Duodenal mucosa (tissue), 2 donors: ENCODE data around the gene PCDHA8.
A peak's percentile ranks its signal among the peaks of the same experiment; 100 is the strongest.

Source experiments
- H3K27ac ChIP-seq: one replicate; pipeline ENCODE4 v1.7.0; 2013; ENCODE audit warnings: low read depth, low read length
- H3K27me3 ChIP-seq, 2 donors: one replicate each; pipeline ENCODE4 v1.7.0; 2013; ENCODE audit warnings: low read length in 2 of 2, control low read depth in 1 of 2; ENCODE audit not compliant: insufficient read depth in 2 of 2, control insufficient read depth in 1 of 2
- H3K36me3 ChIP-seq, 2 donors: one replicate each; pipeline ENCODE4 v1.7.0; 2013; ENCODE audit warnings: low read length in 2 of 2, control low read depth in 1 of 2; ENCODE audit not compliant: insufficient read depth in 2 of 2, control insufficient read depth in 1 of 2
- H3K4me1 ChIP-seq, 2 donors: one replicate each; pipeline ENCODE4 v1.7.0; 2013; ENCODE audit warnings: low read length in 2 of 2, control low read depth in 1 of 2; ENCODE audit not compliant: insufficient read depth in 2 of 2, control insufficient read depth in 1 of 2
- H3K4me3 ChIP-seq, 2 donors: one replicate each; pipeline ENCODE4 v1.7.0; 2013; ENCODE audit warnings: low read length in 2 of 2, low read depth in 1 of 2
- H3K9ac ChIP-seq, 2 donors: one replicate each; pipeline ENCODE4 v1.7.0; 2013; ENCODE audit warnings: low read length in 2 of 2, low read depth in 1 of 2
- H3K9me3 ChIP-seq, 2 donors: one replicate each; pipeline ENCODE4 v1.7.0; 2013; ENCODE audit warnings: low read length in 2 of 2, control low read depth in 1 of 2; ENCODE audit not compliant: control insufficient read depth in 1 of 2

The PCDHA8 gene

DNA sequence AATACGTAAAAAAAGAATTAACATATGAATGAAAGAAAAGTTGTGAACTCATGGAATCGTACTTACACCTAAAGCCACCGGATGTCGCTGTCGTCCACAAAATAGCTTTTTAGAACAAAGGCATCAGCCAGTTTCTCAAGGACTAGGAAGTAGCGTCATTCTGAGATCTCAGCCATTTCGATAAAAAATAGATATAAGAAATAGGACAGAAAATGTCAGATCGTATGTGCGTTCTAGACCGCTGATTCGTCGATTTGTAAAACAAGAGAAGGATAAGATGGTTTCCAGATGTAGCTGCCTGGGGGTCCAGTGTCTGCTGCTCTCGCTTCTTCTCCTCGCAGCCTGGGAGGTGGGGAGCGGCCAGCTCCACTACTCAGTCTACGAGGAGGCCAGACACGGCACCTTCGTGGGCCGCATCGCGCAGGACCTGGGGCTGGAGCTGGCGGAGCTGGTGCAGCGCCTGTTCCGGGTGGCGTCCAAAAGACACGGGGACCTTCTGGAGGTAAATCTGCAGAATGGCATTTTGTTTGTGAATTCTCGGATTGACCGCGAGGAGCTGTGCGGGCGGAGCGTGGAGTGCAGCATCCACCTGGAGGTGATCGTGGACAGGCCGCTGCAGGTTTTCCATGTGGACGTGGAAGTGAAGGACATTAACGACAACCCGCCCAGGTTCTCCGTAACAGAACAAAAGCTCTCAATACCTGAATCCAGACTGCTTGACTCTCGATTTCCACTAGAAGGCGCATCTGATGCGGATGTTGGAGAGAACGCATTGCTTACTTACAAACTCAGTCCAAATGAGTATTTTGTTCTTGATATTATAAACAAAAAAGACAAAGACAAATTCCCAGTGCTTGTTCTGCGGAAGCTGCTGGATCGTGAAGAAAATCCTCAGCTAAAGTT, 15.0 kb downstream of the PCDHA8 start, which contains the start of gene PCDHA10:
PCDHA10 (plus strand) TSS at position 126 of the 903 bp plus-strand sequence; CDS start at position 278, 152 bp downstream.
- Histone ChIP-seq H3K27ac (no peak within 1 kb of the TSS), H3K27me3 (no peaks in the 10 kb centered on the region), H3K36me3 (no peaks in the 10 kb centered on the region), H3K9ac (no peak within 1 kb of the TSS), H3K9me3 (peaks cover 15 to 27% of the 10 kb centered on the region in 2 donors), H3K4me3 (peak within 1 kb of the TSS; percentile 22 to 43), H3K4me1 (no peaks in the 10 kb centered on the region)

DNA sequence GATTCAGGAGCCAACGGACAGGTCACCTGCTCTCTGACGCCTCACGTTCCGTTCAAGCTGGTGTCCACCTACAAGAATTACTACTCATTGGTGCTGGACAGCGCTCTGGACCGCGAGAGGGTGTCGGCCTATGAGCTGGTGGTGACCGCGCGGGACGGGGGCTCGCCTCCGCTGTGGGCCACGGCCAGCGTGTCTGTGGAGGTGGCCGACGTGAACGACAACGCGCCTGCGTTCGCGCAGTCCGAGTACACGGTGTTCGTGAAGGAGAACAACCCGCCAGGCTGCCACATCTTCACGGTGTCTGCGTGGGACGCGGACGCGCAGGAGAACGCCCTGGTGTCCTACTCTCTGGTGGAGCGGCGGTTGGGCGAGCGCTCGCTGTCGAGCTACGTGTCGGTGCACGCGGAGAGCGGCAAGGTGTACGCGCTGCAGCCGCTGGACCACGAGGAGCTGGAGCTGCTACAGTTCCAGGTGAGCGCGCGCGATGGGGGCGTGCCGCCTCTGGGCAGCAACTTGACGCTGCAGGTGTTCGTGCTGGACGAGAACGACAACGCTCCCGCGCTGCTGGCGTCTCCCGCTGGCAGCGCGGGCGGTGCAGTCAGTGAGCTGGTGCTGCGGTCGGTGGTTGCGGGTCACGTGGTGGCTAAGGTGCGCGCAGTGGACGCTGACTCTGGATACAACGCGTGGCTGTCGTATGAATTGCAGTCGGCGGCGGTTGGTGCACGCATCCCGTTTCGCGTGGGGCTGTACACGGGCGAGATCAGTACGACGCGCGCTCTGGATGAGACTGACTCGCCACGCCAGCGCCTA, 16.4 kb downstream of the PCDHA8 start:
- Histone ChIP-seq H3K9ac (no peak overlapping the region), H3K9me3 (peaks cover 28 to 32% of the 10 kb centered on the region in 2 donors), H3K4me3 (no peak overlapping the region), H3K27me3 (no peaks in the 10 kb centered on the region), H3K27ac (no peak overlapping the region), H3K36me3 (no peaks in the 10 kb centered on the region), H3K4me1 (no peaks in the 10 kb centered on the region)

DNA sequence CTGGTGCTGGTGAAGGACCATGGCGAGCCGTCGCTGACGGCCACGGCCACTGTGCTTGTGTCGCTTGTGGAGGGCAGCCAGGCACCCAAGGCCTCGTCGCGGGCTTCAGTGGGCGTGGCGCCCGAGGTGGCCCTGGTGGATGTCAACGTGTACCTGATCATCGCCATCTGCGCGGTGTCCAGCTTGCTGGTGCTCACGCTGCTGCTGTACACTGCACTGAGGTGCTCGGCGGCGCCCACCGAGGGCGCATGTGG, 16.9 kb downstream of the PCDHA8 start:
- H3K4me3 ChIP-seq = no peak overlapping the region
- H3K27me3 ChIP-seq = no peaks in the 10 kb centered on the region
- peaks cover 30 to 37% of the 10 kb centered on the region in 2 donors for H3K9me3 ChIP-seq
- H3K36me3 ChIP-seq = no peaks in the 10 kb centered on the region
- H3K4me1 ChIP-seq = no peaks in the 10 kb centered on the region
- no peak overlapping the region for H3K27ac ChIP-seq
- H3K9ac ChIP-seq = no peak overlapping the region

DNA sequence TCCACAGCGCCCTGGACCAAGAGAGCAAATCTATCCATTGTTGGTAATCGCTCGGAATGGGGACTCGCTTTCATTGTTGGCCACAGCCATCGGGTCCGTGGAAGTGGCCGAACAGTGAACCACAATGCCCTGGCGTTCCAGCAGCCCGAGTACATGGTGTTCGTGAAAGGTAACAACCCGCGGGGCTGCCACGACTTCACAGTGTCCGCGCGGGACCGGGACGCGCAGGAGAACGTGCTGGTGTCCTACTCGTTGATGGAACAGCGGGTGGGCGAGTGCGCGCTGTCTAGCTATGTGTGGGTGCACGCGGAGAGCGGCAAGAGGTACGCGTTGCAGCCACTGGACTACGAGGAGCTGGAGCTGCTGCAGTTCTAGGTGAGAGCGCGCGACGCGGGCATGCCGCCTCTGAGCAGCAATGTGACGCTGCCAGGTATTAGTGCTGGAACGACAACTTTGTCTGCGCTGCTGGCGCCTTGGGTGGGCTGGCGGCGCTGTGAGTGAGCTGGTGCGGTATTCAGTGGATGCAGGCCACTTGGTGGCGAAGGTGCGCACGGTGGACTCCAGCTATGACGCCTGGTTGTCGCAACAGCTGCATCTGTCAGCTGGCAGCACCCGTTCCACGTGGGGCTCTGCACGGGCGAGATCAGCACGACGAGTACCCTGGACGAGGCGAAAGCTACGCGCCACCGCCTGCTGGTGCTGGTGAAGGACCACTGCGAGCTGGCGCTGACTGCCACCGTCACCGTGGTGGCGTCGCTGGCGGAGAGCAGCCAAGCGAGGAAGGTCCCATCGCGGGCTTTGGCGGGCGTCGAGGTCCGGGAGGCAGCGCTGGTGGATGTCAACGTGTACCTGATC, 21.7 kb downstream of the PCDHA8 start:
- no peaks in the 10 kb centered on the region for H3K4me1 ChIP-seq
- H3K36me3 ChIP-seq = no peaks in the 10 kb centered on the region
- H3K27ac ChIP-seq = no peak overlapping the region
- H3K27me3 ChIP-seq = no peaks in the 10 kb centered on the region
- H3K4me3 ChIP-seq = no peak overlapping the region
- peaks cover 17 to 21% of the 10 kb centered on the region in 2 donors for H3K9me3 ChIP-seq
- no peak overlapping the region for H3K9ac ChIP-seq

DNA sequence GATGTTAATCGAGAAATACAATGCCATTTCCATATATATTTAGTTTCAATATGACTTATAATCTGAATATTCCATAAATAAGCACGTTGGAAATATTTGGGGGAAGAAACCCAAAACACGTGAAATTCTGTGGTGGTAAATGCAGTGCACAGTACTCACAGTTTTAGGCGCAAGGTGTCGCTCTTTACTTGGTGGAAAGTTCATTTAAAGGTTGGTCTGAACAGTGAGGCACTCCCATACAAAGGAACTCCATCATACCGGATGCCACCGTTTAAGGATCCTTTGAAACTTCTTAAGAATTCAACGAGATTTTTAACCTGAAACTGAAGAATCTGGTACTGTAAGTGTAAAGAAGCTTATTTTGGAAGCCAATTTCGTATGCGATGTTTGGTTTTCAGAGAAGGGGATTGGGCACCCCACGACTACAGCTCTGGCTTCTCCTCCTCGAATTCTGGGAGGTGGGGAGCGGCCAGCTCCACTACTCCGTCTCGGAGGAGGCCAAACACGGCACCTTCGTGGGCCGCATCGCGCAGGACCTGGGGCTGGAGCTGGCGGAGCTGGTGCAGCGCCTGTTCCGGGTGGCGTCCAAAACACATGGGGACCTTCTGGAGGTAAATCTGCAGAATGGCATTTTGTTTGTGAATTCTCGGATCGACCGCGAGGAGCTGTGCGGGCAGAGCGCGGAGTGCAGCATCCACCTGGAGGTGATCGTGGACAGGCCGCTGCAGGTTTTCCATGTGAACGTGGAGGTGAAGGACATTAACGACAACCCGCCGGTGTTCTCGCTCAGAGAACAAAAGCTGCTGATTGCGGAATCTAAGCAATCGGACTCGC, 28.0 kb downstream of the PCDHA8 start, which contains the start of gene PCDHA11:
PCDHA11 (plus strand) TSS at position 237 of the 834 bp plus-strand sequence; CDS start at position 384, 147 bp downstream.
- Histone ChIP-seq H3K4me1 (no peaks in the 10 kb centered on the region), H3K27me3 (no peaks in the 10 kb centered on the region), H3K9me3 (peaks cover 6 to 22% of the 10 kb centered on the region in 2 donors), H3K27ac (no peak within 1 kb of the TSS), H3K4me3 (peak within 1 kb of the TSS in 1 of 2 donors; percentile 14), H3K36me3 (no peaks in the 10 kb centered on the region), H3K9ac (no peak within 1 kb of the TSS)

DNA sequence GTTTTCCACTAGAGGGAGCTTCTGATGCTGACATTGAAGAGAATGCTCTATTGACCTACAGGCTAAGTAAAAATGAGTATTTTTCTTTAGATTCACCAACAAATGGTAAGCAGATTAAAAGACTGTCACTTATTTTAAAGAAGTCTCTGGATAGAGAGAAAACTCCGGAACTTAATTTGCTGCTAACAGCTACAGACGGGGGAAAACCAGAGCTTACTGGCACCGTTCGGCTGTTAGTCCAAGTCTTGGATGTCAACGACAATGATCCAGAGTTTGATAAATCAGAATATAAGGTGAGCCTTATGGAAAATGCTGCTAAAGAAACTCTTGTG, 28.5 kb downstream of the PCDHA8 start:
- peaks cover 6 to 22% of the 10 kb centered on the region in 2 donors for H3K9me3 ChIP-seq
- H3K4me1 ChIP-seq = no peaks in the 10 kb centered on the region
- no peak overlapping the region for H3K4me3 ChIP-seq
- no peak overlapping the region for H3K27ac ChIP-seq
- no peaks in the 10 kb centered on the region for H3K36me3 ChIP-seq
- no peak overlapping the region for H3K9ac ChIP-seq
- no peaks in the 10 kb centered on the region for H3K27me3 ChIP-seq

DNA sequence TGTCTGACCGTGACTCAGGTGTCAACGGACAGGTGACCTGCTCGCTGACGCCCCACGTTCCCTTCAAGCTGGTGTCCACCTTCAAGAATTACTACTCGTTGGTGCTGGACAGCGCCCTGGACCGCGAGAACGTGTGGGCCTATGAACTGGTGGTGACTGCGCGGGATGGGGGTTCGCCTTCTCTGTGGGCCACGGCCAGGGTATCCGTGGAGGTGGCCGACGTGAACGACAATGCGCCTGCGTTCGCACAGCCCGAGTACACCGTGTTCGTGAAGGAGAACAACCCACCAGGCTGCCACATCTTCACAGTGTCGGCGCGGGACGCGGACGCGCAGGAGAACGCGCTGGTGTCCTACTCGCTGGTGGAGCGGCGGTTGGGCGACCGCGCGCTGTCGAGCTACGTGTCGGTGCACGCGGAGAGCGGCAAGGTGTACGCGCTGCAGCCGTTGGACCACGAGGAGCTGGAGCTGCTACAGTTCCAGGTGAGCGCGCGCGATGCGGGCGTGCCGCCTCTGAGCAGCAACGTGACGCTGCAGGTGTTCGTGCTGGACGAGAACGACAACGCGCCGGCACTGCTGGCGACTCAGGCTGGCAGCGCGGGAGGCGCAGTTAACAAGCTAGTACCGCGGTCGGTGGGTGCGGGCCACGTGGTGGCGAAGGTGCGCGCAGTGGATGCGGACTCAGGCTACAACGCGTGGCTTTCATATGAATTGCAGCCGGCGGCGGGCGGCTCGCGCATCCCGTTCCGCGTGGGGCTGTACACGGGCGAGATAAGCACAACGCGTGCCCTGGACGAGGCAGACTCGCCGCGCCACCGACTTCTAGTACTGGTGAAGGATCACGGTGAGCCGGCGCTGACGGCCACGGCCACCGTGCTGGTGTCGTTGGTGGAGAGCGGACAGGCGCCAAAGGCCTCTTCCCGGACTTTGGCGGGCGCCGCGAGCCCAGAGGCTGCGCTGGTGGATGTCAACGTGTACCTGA, 29.5 kb downstream of the PCDHA8 start:
- Histone ChIP-seq H3K9me3 (peaks cover 6 to 22% of the 10 kb centered on the region in 2 donors), H3K27ac (no peak overlapping the region), H3K4me1 (no peaks in the 10 kb centered on the region), H3K4me3 (no peak overlapping the region), H3K9ac (no peak overlapping the region), H3K27me3 (no peaks in the 10 kb centered on the region), H3K36me3 (no peaks in the 10 kb centered on the region)

DNA sequence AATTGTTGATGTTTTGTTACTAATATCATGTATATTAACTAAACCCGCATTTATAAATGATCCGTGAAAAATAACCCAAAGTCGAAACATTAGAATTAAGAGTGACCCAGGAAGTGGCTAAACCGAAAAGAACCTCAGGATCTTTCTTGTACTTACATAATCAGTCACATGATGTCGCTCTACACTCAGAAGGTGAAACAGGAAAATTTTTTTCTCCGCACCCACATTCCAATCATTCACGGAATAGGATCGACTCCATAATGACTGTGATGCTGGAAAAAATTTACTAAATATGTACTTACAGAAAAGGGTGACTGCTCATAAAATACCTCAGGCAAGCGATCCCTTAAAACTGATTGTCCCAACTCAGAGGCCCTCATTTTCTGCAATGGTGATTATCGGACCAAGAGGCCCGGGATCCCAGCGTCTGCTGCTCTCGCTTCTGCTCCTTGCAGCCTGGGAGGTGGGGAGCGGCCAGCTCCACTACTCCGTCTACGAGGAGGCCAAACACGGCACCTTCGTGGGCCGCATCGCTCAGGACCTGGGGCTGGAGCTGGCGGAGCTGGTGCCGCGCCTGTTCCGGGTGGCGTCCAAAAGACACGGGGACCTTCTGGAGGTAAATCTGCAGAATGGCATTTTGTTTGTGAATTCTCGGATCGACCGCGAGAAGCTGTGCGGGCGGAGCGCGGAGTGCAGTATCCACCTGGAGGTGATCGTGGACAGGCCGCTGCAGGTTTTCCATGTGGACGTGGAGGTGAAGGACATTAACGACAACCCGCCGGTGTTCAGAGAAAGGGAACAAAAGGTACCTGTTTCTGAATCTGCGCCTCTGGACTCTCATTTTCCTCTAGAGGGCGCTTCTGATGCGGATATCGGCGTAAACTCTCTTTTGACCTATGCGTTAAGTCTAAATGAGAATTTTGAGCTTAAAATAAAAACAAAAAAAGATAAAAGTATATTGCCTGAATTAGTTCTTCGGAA, 34.4 kb downstream of the PCDHA8 start, which contains the start of gene PCDHA12:
PCDHA12 (plus strand) TSS at position 224 of the 981 bp plus-strand sequence; CDS start at position 389, 165 bp downstream.
- Histone ChIP-seq H3K9me3 (peaks cover 8 to 19% of the 10 kb centered on the region in 2 donors), H3K4me1 (no peaks in the 10 kb centered on the region), H3K9ac (no peak within 1 kb of the TSS), H3K4me3 (no peak within 1 kb of the TSS), H3K27me3 (no peaks in the 10 kb centered on the region), H3K27ac (no peak within 1 kb of the TSS), H3K36me3 (no peaks in the 10 kb centered on the region)
